ENCODE data around the gene MRPL20.
"Not testable (repeated sequence)": the region's sequence is repeated elsewhere in the genome, so short reads cannot be mapped to it uniquely, and the experiment has no call there.

MRPL20 gene

DNA sequence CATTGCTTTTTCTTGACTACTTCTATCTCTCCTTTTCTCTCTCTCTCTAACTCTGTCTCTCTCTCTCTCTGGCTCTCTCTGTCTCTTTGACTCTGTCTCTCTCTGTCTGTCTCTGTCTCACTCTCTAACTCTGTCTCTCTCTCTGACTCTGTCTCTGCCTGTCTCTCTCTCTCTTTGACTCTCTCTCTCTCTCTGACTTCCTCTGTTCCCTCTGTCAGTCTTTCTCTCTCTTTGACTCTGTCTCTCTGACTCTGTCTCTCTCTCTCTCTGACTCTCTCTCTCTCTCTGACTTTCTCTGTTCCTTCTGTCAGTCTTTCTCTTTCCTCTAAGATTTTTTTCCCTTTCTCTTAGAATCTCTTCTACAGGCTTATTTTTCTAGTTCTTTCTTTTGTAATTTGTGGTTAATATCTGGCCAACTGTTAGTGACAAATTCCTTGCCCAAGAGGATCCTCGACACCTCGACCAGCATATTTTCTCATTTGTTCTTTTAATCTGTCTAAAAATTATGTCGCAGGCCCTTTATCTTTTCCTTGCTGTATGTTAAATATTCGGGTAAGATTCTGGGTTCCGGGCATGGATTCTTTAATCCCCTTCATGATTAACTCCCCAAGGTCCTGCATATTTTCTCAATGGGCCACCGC, 42.1 kb upstream of the MRPL20 start, which contains the start of gene ATAD3C:
Gene ATAD3C, plus strand, starts transcription at position 591 of the 641 bp plus-strand sequence. CDS start 995 bp downstream, outside the sequence.
- no peak within 1 kb of the TSS for H3K27ac ChIP-seq
- TF ChIP-seq ZFX (IDR thresholded peaks at IDR 0.05; ENCODE audit: borderline replicate concordance), result no peak
- TF ChIP-seq, protein P1, sequence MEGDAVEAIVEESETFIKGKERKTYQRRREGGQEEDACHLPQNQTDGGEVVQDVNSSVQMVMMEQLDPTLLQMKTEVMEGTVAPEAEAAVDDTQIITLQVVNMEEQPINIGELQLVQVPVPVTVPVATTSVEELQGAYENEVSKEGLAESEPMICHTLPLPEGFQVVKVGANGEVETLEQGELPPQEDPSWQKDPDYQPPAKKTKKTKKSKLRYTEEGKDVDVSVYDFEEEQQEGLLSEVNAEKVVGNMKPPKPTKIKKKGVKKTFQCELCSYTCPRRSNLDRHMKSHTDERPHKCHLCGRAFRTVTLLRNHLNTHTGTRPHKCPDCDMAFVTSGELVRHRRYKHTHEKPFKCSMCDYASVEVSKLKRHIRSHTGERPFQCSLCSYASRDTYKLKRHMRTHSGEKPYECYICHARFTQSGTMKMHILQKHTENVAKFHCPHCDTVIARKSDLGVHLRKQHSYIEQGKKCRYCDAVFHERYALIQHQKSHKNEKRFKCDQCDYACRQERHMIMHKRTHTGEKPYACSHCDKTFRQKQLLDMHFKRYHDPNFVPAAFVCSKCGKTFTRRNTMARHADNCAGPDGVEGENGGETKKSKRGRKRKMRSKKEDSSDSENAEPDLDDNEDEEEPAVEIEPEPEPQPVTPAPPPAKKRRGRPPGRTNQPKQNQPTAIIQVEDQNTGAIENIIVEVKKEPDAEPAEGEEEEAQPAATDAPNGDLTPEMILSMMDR (IDR thresholded peaks at IDR 0.05), result no peak

DNA sequence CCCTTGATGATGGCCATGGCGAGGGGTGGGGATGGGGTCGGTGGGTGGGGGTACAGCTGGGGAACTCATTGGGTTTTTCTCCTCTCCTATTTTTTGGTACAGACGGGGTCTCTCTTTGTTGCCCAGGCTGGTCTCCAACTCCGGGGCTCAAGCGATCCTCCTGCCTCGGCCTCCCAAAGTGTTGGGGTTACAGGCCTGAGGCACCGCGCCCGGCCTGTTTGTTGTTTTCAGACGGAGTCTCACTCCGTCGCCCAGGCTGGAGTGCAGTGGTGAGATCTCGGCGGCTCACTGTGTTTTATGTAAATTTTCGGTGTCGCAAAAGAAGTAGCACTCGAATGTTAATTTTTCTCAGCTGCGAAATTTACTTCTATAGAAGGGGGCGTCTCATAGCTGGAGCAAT, 39.5 kb upstream of the MRPL20 start:
- H3K27ac ChIP-seq, result not testable (repeated sequence)

DNA sequence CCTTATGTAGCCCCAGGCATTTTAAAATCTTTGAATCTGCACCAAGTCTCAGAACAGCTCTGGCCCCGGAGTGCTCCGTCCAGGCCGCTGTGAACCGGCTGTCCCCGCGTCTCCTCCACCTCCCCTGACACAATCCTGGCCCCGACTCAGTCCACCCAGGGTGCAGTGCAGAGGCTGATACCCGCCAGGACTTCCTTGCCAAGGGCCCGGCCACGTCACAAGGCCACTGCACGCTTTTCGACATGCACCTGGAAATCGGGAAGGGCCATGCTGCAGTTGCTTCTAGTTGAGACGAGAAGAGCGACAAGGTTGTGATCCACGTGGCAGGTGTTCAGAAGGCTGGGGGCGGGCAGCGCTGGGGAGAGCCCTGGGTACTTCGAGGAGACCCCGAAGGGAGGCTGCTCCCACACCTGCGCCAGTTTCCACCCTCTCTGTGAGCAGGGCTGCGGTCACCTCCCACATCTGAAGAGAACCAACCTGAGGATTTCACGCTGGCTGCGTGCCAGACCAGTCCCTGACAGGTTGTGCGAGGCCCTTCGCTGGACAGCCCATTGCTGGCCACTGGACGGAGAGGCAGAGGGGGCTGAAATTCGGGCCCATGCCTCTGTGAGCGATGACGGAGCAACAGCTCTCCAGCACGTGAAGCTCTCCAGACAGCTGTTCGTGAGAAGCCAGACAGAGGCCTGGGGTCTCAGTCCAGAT, 35.1 kb upstream of the MRPL20 start:
- H3K27ac ChIP-seq, result no peak overlapping the region
- TF ChIP-seq, protein P1 (IDR thresholded peaks at IDR 0.05), result no peak
- no peak for TF ChIP-seq ZFX (IDR thresholded peaks at IDR 0.05; ENCODE audit: borderline replicate concordance)

DNA sequence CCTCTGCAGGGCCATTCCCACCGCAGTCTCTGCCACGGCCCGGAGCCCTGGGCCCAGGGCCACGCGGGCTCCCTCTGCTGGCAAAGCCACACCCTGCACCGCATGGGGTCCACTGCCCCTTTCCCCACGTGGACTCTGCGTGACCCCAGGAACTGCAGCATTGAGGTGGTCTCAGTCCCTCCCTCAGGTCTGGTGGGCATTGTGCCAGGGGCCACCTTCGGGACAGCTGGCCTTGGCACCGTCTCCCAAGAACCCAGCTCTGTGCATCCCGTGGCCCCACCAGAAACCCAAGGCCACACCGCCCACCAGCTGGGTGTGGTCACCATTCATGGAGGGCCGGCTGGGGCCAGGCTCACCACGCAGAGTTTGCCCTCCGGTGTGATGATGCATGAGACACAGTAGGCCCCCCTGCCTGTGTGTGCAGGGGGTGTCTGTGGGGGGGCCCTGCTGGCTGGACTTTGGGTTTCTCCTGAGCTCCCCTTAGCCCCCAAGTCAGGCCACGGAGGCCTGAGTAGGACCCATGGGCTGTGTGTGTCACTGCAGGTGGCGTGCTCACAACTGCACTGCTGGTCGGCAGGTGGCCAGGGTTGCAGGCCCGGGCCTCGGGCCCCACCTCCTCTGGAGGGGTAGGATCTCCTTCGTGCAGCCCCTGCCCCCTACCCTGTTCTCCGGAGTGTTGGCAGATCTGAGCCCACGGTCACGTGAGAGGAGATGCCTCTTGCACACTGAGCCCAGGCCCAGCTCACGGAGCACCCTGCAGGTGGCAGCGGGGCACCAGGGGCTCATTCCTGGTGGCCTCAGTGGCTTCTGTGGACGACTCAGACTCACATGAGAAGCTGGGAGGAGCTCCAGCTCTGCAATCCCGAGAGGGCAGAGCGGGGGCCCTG, 34.2 kb upstream of the MRPL20 start:
- TF ChIP-seq, protein P1 (IDR thresholded peaks at IDR 0.05), result peak; percentile 99
- TF ChIP-seq ZFX (IDR thresholded peaks at IDR 0.05; ENCODE audit: borderline replicate concordance), result no peak
- H3K27ac ChIP-seq, result no peak overlapping the region

DNA sequence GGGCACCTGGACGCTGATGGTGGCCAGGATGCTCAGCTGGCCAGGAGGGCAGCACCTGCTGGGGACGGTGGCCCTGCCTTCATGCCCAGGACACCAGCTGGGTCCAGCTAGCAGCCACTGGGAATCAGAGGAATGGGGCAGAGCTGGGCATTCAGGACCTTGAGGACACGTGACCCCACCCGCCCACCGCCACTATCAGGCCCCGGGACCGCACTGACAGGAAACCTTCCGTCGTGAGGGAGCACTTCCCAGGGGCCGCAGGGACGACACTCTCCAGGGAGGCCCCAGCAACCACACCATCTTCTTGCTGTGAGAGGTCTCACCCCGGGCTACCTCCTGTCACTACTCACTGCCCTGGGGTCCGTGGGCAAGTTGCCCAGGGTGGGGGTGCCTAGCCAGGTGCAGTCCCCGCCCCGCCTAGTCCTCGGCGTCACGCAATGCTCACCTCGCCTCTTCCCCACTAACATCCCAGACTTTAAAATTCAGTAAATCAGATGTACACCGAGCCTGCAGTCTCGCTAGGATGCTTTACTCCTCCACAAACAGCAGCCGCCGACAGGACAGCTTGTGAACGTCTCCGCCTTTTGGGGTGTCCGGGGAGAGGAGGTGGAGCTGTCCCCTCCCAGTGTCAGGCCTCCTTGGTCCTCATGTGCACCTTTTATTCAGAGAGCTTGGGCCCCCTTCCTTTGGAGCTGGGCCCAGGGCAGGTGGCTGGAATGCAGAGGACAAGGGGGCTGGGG, 33.3 kb upstream of the MRPL20 start:
- H3K27ac ChIP-seq, result no peak overlapping the region
- TF ChIP-seq ZFX (IDR thresholded peaks at IDR 0.05; ENCODE audit: borderline replicate concordance), result no peak
- TF ChIP-seq, protein P1 (IDR thresholded peaks at IDR 0.05), result no peak

DNA sequence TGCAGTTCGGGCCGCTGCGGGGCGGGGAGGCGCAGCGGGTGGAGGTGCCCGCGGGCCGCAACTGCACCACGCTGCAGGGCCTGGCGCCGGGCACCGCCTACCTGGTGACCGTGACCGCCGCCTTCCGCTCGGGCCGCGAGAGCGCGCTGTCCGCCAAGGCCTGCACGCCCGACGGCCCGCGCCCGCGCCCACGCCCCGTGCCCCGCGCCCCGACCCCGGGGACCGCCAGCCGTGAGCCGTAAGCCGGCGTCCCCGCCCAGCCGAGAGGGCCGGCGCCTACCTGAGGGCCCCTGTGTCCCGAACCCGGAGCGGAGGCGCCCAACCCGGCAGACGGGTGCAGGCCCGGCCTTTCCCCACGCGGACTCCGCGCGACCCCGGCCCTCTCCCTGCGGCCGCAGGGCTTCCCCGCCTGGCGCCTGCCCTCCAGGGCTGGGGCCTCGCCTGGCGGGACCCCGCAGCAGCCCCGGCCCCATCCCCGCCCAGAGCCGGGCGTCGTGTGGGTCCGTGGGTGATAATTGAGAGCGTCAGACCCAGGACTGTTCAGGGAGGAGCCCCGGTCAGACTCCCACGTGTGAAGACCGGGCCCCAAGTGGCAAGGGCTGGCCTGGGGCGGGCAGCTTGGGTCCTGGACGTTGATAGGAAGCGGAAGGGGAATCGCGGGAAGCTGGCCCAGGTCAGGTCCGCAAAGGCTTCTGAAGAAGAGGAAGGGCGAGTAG, 32.6 kb upstream of the MRPL20 start:
- no peak overlapping the region for H3K27ac ChIP-seq
- TF ChIP-seq ZFX (IDR thresholded peaks at IDR 0.05; ENCODE audit: borderline replicate concordance), result no peak
- TF ChIP-seq, protein P1 (IDR thresholded peaks at IDR 0.05), result no peak

Data from 22Rv1 (cell line).